CD14-positive monocyte (primary cell): Measurements from ENCODE around the gene RBMS3. TPM values are rescaled to one million over a fixed set of nuclear protein-coding genes. Genes with fewer than 3 reads are reported as not detected.

ENCODE experiments used
- DNase-seq, 3 donors: peaks; one replicate each; pipeline ENCODE4 v3.0.0-alpha.2; 2011 to 2022
- H2AFZ ChIP-seq: 2 replicates; pipeline ENCODE4 v1.6.0; 2012; ENCODE audit warnings: mild to moderate bottlenecking, low read depth, low read length, inconsistent platforms; ENCODE audit not compliant: insufficient read depth, poor library complexity, severe bottlenecking
- H3K27ac ChIP-seq, 2 donors: 1 replicate in 1 of 2; 2 replicates in 1 of 2; pipeline ENCODE4 v1.5.1; 2012 to 2013; ENCODE audit warnings: low read length in 2 of 2, control low read depth in 1 of 2, inconsistent platforms in 1 of 2, low read depth in 1 of 2, mild to moderate bottlenecking in 1 of 2
- H3K27me3 ChIP-seq, 2 donors: one replicate each; pipeline versions ENCODE4 v1.6.0 to v1.6.1; 2011 to 2013; ENCODE audit warnings: low read length in 2 of 2; ENCODE audit not compliant: control insufficient read depth in 2 of 2, insufficient read depth in 2 of 2
- H3K36me3 ChIP-seq, 2 donors: replicated peaks in 1 of 2; 1 replicate in 1 of 2; 2 replicates in 1 of 2; pipeline versions ENCODE4 v1.5.1 to v1.6.1; 2012 to 2013; ENCODE audit warnings: low read length in 2 of 2, control low read depth in 1 of 2, inconsistent platforms in 1 of 2, mild to moderate bottlenecking in 1 of 2; ENCODE audit not compliant: insufficient read depth in 2 of 2, control insufficient read depth in 1 of 2
- H3K4me1 ChIP-seq, 2 donors: 1 replicate in 1 of 2; 2 replicates in 1 of 2; pipeline versions ENCODE4 v1.5.1 to v1.6.1; 2012 to 2013; ENCODE audit warnings: low read length in 2 of 2, control low read depth in 1 of 2, inconsistent platforms in 1 of 2, mild to moderate bottlenecking in 1 of 2, moderate library complexity in 1 of 2; ENCODE audit not compliant: insufficient read depth in 2 of 2, control insufficient read depth in 1 of 2
- H3K4me2 ChIP-seq: replicated peaks from 2 replicates; pipeline ENCODE3; 2012; ENCODE audit warnings: low read length, moderate library complexity, mild to moderate bottlenecking; ENCODE audit not compliant: poor library complexity, severe bottlenecking; ENCODE audit errors: extremely low read depth
- H3K4me3 ChIP-seq, 3 experiments: fragments of 200-600 bp in 1 of 3; sonication (generic) in 1 of 3; replicated peaks in 1 of 3; 1 replicate in 2 of 3; 2 replicates in 1 of 3; pipeline ENCODE4 v1.5.1; 2011 to 2013; ENCODE audit warnings: low read length in 3 of 3, mild to moderate bottlenecking in 3 of 3, control low read depth in 2 of 3, low read depth in 2 of 3, inconsistent platforms in 1 of 3, moderate library complexity in 1 of 3
- H3K79me2 ChIP-seq: 2 replicates; pipeline ENCODE4 v1.6.0; 2012; ENCODE audit warnings: mild to moderate bottlenecking, control low read depth, inconsistent platforms, low read length, moderate library complexity; ENCODE audit not compliant: insufficient read depth
- H3K9ac ChIP-seq: 2 replicates; pipeline ENCODE4 v1.6.0; 2017; ENCODE audit warnings: low read length, mild to moderate bottlenecking; ENCODE audit not compliant: insufficient read depth, poor library complexity, severe bottlenecking
- H3K9me3 ChIP-seq, 2 donors: replicated peaks in 1 of 2; 1 replicate in 1 of 2; 2 replicates in 1 of 2; pipeline versions ENCODE4 v1.5.1 to v1.6.1; 2012 to 2013; ENCODE audit warnings: low read length in 2 of 2, control low read depth in 1 of 2; ENCODE audit not compliant: control insufficient read depth in 1 of 2, insufficient read depth in 1 of 2
- H4K20me1 ChIP-seq: 2 replicates; pipeline ENCODE4 v1.6.0; 2012; ENCODE audit warnings: mild to moderate bottlenecking, low read length, control low read depth, moderate library complexity; ENCODE audit not compliant: insufficient read depth
- H3K27ac Mint-ChIP-seq, 7 donors: one replicate each; pipeline ENCODE4 v1.8.0; 2020; ENCODE audit warnings: mild to moderate bottlenecking in 7 of 7, mixed read lengths in 7 of 7, moderate library complexity in 6 of 7, inconsistent platforms in 2 of 7
- H3K27me3 Mint-ChIP-seq, 3 donors: one replicate each; pipeline ENCODE4 v1.8.0; 2021 to 2022; ENCODE audit warnings: low read depth in 3 of 3, mild to moderate bottlenecking in 3 of 3, mixed read lengths in 3 of 3, moderate library complexity in 3 of 3, inconsistent platforms in 1 of 3
- H3K36me3 Mint-ChIP-seq, 2 donors: one replicate each; pipeline ENCODE4 v1.8.0; 2020; ENCODE audit warnings: mixed read lengths in 2 of 2, inconsistent platforms in 1 of 2, mild to moderate bottlenecking in 1 of 2
- H3K4me1 Mint-ChIP-seq: one replicate; pipeline ENCODE4 v1.8.0; 2020; ENCODE audit warnings: mild to moderate bottlenecking, mixed read lengths
- H3K4me3 Mint-ChIP-seq, 2 donors: one replicate each; pipeline ENCODE4 v1.8.0; 2020; ENCODE audit warnings: mild to moderate bottlenecking in 2 of 2, mixed read lengths in 2 of 2, moderate library complexity in 1 of 2
- H3K9me3 Mint-ChIP-seq, 7 donors: one replicate each; pipeline ENCODE4 v1.8.0; 2020 to 2022; ENCODE audit warnings: mixed read lengths in 7 of 7, mild to moderate bottlenecking in 6 of 7, moderate library complexity in 6 of 7, inconsistent platforms in 2 of 7
- WGBS: methylation state at CpG from one replicate; pipeline ENCODE4 v1.1.5; 2013; ENCODE audit warnings: missing lambda C conversion rate; ENCODE audit not compliant: insufficient coverage; 5-methylcytosine and 5-hydroxymethylcytosine counted together
- intact Hi-C, 2 donors: fragments of 100-400 bp; cut with micrococcal nuclease; formaldehyde crosslinking; loops; one replicate each; pipeline versions ENCODE4 v1.15.0 to v1.15.1; 2023
- polyA plus RNA-seq, 3 donors: library from polyadenylated mRNA; depleted of rRNA in 1 of 3; unstranded in 2 of 3; stranded (reverse) in 1 of 3; fragments of 300-500 nt in 2 of 3; fragments of >200 nt in 1 of 3; fragmentation: Illumina TruSeq in 2 of 3; gene quantifications; 1 replicate in 2 of 3; 2 replicates in 1 of 3; pipeline ENCODE4 v1.2.3, GENCODE V29; 2012 to 2021
- TF ChIP-seq, protein P1 (sequence below): fragments of 200-600 bp; IDR thresholded peaks from one replicate; pipeline ENCODE4 v1.8.0; 2022; ENCODE audit warnings: antibody characterized with exemption, mild to moderate bottlenecking

The RBMS3 gene
- polyA plus RNA-seq, 3 donors: not detected

- Mint-ChIP-seq H3K27me3 (no peaks in the 10 kb centered on the region), H3K27ac (no peak overlapping the region), H3K4me1 (no peaks in the 10 kb centered on the region), H3K36me3 (no peaks in the 10 kb centered on the region), H3K4me3 (no peak overlapping the region), H3K9me3 (peaks cover 0 to 10% (median 0%) of the 10 kb centered on the region in 7 donors)
- no peaks in the 10 kb centered on the region for H3K36me3 ChIP-seq
- H3K9ac ChIP-seq: no peak overlapping the region
- H3K4me3 ChIP-seq: no peak overlapping the region
- intact Hi-C loops: no loop called here
- H3K4me1 ChIP-seq: no peaks in the 10 kb centered on the region
- no CpG with 5 or more reads among the region's 1 CpG for WGBS
- no peak overlapping the region for H3K4me2 ChIP-seq
- no peaks in the 10 kb centered on the region for H4K20me1 ChIP-seq
- peaks cover 0 to 6% of the 10 kb centered on the region in 2 donors for H3K9me3 ChIP-seq
- no peak overlapping the region for H2AFZ ChIP-seq
- H3K27ac ChIP-seq: no peak overlapping the region
- TF ChIP-seq, protein P1, sequence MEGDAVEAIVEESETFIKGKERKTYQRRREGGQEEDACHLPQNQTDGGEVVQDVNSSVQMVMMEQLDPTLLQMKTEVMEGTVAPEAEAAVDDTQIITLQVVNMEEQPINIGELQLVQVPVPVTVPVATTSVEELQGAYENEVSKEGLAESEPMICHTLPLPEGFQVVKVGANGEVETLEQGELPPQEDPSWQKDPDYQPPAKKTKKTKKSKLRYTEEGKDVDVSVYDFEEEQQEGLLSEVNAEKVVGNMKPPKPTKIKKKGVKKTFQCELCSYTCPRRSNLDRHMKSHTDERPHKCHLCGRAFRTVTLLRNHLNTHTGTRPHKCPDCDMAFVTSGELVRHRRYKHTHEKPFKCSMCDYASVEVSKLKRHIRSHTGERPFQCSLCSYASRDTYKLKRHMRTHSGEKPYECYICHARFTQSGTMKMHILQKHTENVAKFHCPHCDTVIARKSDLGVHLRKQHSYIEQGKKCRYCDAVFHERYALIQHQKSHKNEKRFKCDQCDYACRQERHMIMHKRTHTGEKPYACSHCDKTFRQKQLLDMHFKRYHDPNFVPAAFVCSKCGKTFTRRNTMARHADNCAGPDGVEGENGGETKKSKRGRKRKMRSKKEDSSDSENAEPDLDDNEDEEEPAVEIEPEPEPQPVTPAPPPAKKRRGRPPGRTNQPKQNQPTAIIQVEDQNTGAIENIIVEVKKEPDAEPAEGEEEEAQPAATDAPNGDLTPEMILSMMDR: no peak
- no peaks in the 10 kb centered on the region for H3K79me2 ChIP-seq
- no peaks in the 10 kb centered on the region for H3K27me3 ChIP-seq
- no peak for DNase-seq
Observed at GRCh38 chr3:29593802-29594201, 312.9 kb downstream of the RBMS3 start.

DNA sequence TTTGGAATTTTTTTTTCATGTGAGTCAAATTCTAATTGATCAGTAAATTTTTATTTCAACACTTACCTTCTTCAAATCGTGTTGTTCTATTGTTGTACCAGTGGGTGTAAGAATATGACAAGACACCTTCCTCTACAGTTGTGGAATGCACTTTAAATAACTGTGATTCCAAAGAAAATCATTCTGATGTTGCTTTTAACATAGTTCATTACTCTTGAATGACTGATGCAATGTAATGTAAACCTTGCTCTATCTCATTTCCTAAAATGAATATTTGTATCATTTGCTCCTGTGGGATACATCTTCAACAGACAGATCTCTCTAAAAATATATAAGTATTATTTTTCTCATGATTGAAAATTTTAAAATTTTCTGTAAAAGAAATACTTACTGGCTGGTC is 313.4 kb downstream of the RBMS3 start:
- Mint-ChIP-seq H3K36me3 (no peaks in the 10 kb centered on the region), H3K27me3 (no peaks in the 10 kb centered on the region), H3K9me3 (peaks cover 0 to 7% (median 0%) of the 10 kb centered on the region in 7 donors), H3K4me3 (no peak overlapping the region), H3K4me1 (no peaks in the 10 kb centered on the region), H3K27ac (no peak overlapping the region)
- WGBS: no CpG with 5 or more reads among the region's 1 CpG
- Histone ChIP-seq H4K20me1 (no peaks in the 10 kb centered on the region), H3K4me1 (no peaks in the 10 kb centered on the region), H3K4me2 (no peak overlapping the region), H3K9ac (no peak overlapping the region), H3K9me3 (peaks cover 0 to 6% of the 10 kb centered on the region in 2 donors), H3K79me2 (no peaks in the 10 kb centered on the region), H3K27ac (no peak overlapping the region), H2AFZ (no peak overlapping the region), H3K27me3 (no peaks in the 10 kb centered on the region), H3K36me3 (no peaks in the 10 kb centered on the region), H3K4me3 (no peak overlapping the region)
- TF ChIP-seq, protein P1: no peak
- DNase-seq: no peak
- intact Hi-C loops: no loop called here
